Stimulated activated effector memory CD8-positive, alpha-beta T cell treated with anti-CD3 and anti-CD28 coated beads, Interleukin-12 subunit alpha, Interleukin-12 subunit beta, amount 100 ng/mL, for 72 hours (primary cell): Measurements from ENCODE around the gene DPP6.

ENCODE experiments used
- ATAC-seq: fragments of 150-1000 bp; cut with Tn5 transposase; 2 replicates; pipeline ENCODE4 v1.10.0; 2021
- DNase-seq, 2 donors: peaks; one replicate each; pipeline ENCODE4 v3.0.0; 2021 to 2022; ENCODE audit warnings: low spot score in 2 of 2
- H3K27ac Mint-ChIP-seq: one replicate; pipeline ENCODE4 v1.8.0; 2022; ENCODE audit warnings: mild to moderate bottlenecking, mixed read lengths
- H3K36me3 Mint-ChIP-seq: one replicate; pipeline ENCODE4 v1.8.0; 2022; ENCODE audit warnings: mild to moderate bottlenecking, mixed read lengths
- H3K4me1 Mint-ChIP-seq: one replicate; pipeline ENCODE4 v1.8.0; 2022; ENCODE audit warnings: mixed read lengths
- H3K4me3 Mint-ChIP-seq: one replicate; pipeline ENCODE4 v1.8.0; 2022; ENCODE audit warnings: mild to moderate bottlenecking, mixed read lengths
- H3K9me3 Mint-ChIP-seq: one replicate; pipeline ENCODE4 v1.8.0; 2022; ENCODE audit warnings: mixed read lengths

Gene DPP6

DNA sequence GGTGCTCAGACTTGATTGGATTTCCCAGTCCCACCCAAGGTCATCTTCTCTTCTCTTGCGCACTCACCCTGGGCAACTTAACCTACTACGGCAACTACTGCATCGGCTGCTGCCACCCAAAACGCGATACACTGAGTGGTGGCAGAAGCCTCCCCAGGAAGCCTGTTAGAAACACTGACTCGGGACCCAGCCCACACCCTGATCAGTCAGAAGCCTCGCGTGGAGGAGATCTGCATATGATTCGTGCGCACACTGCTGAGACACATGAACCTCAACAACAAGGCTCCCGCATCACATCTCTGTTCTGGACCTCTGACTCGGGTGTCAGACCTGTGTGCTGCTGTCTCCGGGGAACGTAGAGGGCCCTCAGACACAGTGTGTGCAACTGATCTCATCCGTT, 531.3 kb downstream of the DPP6 start:
- ATAC-seq = no peak
- H3K4me3 Mint-ChIP-seq = no peak overlapping the region
- no peaks in the 10 kb centered on the region for H3K4me1 Mint-ChIP-seq
- DNase-seq = no peak
- no peak overlapping the region for H3K27ac Mint-ChIP-seq
- no peaks in the 10 kb centered on the region for H3K36me3 Mint-ChIP-seq
- peaks cover 13% of the 10 kb centered on the region for H3K9me3 Mint-ChIP-seq

- Mint-ChIP-seq H3K27ac (no peak overlapping the region), H3K4me3 (no peak overlapping the region), H3K36me3 (no peaks in the 10 kb centered on the region), H3K4me1 (no peaks in the 10 kb centered on the region), H3K9me3 (peaks cover 13% of the 10 kb centered on the region)
- no peak for ATAC-seq
- DNase-seq = no peak
These were observed 532.4 kb downstream of the DPP6 start for GRCh38 chr7:154584352-154585252.

DNA sequence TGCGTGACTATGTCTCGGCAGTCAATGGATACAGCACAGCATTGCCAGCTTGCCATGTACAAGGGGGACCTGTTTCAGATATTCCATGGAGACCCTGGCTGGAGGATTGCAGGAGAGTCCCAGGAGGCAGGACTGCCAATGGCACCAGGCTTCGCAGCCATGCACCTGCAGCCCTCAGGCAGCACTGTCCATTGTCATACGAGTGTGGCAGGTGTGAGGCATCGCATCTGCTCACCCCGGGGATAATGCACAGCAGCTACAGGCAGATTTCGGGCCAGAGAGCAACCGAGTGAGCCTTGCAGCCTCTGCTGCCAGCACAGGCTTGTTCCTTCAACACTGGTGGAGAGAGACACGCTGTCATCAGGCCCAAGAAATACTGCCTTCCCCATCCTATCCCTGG, 535.6 kb downstream of the DPP6 start:
- Mint-ChIP-seq H3K4me3 (no peak overlapping the region), H3K4me1 (no peaks in the 10 kb centered on the region), H3K9me3 (peaks cover 15% of the 10 kb centered on the region), H3K27ac (no peak overlapping the region), H3K36me3 (no peaks in the 10 kb centered on the region)
- DNase-seq (no peak), ATAC-seq (no peak)

DNA sequence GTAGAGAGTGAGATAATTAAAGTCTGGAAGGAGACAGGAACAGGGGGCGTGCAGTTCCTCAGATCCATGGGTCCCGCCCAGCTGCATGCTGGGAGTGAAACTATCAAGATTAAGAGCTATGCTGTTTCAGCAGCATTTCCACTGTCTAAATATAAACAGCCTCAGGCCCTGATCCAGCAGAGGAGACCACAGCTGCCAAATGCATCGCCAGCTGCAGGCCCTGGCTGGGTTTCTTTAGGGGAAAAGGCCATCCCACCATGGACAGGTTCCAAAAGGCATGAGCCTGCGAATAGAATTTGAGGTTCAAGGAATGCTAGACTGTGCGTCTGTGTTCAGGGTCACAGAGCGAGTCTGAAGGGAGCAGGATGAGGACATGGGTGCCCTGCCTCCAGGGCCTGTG, 539.3 kb downstream of the DPP6 start:
- Mint-ChIP-seq H3K4me1 (no peaks in the 10 kb centered on the region), H3K4me3 (no peak overlapping the region), H3K9me3 (peaks cover 12% of the 10 kb centered on the region), H3K36me3 (no peaks in the 10 kb centered on the region), H3K27ac (no peak overlapping the region)
- ATAC-seq (no peak), DNase-seq (no peak)

GRCh38 chr7:154592388-154592787, 540.2 kb downstream of the DPP6 start:
- no peak overlapping the region for H3K27ac Mint-ChIP-seq
- DNase-seq (no peak), ATAC-seq (no peak)
- no peaks in the 10 kb centered on the region for H3K36me3 Mint-ChIP-seq
- no peaks in the 10 kb centered on the region for H3K4me1 Mint-ChIP-seq
- peaks cover 13% of the 10 kb centered on the region for H3K9me3 Mint-ChIP-seq
- H3K4me3 Mint-ChIP-seq = no peak overlapping the region

GRCh38 chr7:154598396-154598795, 546.2 kb downstream of the DPP6 start:
- ATAC-seq = no peak
- Mint-ChIP-seq H3K4me1 (no peaks in the 10 kb centered on the region), H3K4me3 (no peak overlapping the region)

GRCh38 chr7:154598864-154599263, 546.7 kb downstream of the DPP6 start:
- H3K9me3 Mint-ChIP-seq = peaks cover 7% of the 10 kb centered on the region
- ATAC-seq (no peak), DNase-seq (no peak)
- H3K27ac Mint-ChIP-seq = no peak overlapping the region
- H3K4me3 Mint-ChIP-seq = no peak overlapping the region
- no peaks in the 10 kb centered on the region for H3K4me1 Mint-ChIP-seq
- no peaks in the 10 kb centered on the region for H3K36me3 Mint-ChIP-seq

More at GRCh38 chr7:154598396-154598795, 546.2 kb downstream of the DPP6 start:
- no peak for DNase-seq
- no peak overlapping the region for H3K27ac Mint-ChIP-seq
- H3K36me3 Mint-ChIP-seq = no peaks in the 10 kb centered on the region
- H3K9me3 Mint-ChIP-seq = peaks cover 7% of the 10 kb centered on the region

DNA sequence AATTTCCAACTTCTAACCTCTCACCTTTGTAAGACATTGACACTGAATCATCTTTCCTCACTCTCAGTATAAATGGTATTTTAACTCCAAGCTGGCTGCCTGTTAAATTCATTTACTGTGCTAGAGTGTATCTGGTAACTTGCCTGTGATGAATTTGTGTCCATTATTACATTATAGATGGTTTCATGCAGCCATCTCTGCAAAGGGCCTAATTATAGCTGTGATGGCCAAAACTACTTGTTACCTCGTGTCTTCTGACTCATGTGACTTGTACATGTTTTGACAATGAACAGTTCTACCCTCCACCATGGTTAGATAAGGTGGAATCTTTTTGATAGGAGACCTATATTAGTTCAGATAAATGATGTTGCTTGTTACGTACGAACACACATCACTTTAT, 558.7 kb downstream of the DPP6 start:
- H3K9me3 Mint-ChIP-seq = peaks cover 4% of the 10 kb centered on the region
- no peaks in the 10 kb centered on the region for H3K4me1 Mint-ChIP-seq
- no peaks in the 10 kb centered on the region for H3K36me3 Mint-ChIP-seq
- ATAC-seq = no peak
- H3K27ac Mint-ChIP-seq = no peak overlapping the region
- DNase-seq = no peak
- no peak overlapping the region for H3K4me3 Mint-ChIP-seq

DNA sequence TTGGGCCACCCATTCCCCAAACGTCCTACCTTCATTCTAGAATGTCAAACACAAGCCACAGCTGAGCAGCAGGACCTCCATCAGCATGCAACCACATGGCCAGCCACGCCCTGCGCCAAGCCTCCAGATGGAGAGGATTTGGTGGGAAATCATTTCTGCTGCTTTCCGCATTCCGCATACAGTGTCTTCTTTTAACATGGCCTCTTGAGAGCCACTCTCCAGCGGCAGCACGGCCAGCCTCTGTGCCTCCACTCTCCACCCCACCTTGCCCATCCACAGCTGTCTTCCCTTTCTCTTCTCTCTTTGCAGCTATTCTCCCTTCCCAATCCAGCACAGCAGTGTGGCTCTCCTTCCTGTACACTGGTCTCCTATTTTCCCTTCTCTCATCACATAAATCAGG, 561.6 kb downstream of the DPP6 start:
- Mint-ChIP-seq H3K4me3 (no peak overlapping the region), H3K4me1 (no peaks in the 10 kb centered on the region), H3K36me3 (no peaks in the 10 kb centered on the region), H3K27ac (no peak overlapping the region), H3K9me3 (peaks cover 6% of the 10 kb centered on the region)
- ATAC-seq = no peak
- DNase-seq = no peak

DNA sequence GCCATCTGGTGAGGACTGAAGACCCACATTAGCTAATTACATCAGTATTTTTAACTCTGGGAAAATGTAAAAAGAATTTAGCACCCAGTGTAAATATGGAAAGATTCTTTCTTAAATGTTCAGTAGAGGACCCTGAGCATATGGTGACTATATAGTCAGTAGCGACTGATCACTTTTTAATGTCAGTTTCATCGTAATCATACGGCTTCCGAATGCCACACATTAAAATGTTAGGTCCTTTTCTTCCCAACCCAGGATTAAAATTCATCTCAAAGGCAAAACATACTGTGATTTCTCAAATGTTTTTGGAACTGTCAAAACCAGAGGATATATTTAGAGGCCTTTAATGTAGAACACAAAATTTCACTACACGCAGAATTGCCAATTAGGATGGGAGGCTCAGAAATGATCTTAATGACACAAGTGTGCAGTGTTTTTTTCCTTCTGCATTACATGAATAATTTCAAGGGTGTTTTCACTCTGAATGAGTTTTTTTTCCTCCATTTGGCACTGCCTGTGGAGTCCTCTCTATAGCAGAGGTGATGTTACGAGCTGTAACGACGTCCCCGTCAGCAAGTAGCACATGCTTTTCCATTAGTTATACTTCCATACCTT, 568.0 kb downstream of the DPP6 start:
- no peak for DNase-seq

GRCh38 chr7:154623399-154623798, 571.2 kb downstream of the DPP6 start:
- H3K4me3 Mint-ChIP-seq = no peak overlapping the region
- DNase-seq (no peak), ATAC-seq (no peak)
- no peak overlapping the region for H3K27ac Mint-ChIP-seq
- H3K4me1 Mint-ChIP-seq = no peaks in the 10 kb centered on the region
- no peaks in the 10 kb centered on the region for H3K36me3 Mint-ChIP-seq
- no peaks in the 10 kb centered on the region for H3K9me3 Mint-ChIP-seq

More for the DNA sequence above, 568.0 kb downstream of the DPP6 start:
- H3K27ac Mint-ChIP-seq = no peak overlapping the region
- no peak for ATAC-seq
- H3K9me3 Mint-ChIP-seq = peaks cover 2% of the 10 kb centered on the region
- no peak overlapping the region for H3K4me3 Mint-ChIP-seq
- H3K36me3 Mint-ChIP-seq = no peaks in the 10 kb centered on the region
- H3K4me1 Mint-ChIP-seq = no peaks in the 10 kb centered on the region

DNA sequence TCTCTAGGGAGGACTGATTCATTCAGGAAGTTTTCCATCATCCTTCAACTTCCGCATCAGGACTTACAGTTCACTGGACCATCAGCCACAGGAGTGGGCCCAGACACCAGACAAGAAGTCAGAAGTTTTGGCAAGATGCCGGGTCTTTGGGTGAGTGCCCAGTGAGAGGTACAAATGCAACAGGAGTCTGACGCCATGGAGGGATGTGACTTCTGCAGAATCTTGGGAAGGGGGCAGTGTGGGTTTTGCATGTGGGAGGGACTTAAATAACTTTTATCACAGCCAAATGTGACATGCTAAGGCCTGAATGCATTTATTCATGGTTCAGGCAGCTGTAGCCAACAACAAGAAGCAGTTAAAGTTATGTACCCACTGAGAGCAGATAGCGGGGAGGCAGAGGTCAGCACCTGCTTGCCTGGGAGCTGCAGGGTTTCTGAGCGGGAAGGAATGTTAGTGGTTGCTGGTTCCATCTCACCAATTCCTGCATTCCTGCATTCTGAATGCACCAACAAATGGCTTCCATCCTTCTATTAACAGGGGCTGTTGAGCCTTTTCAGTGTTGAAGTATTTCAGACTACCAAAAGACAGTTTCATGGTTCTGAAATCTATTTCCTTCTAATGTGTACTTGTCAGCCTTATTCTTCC, 575.6 kb downstream of the DPP6 start:
- DNase-seq (no peak), ATAC-seq (no peak)
- Mint-ChIP-seq H3K27ac (no peak overlapping the region), H3K36me3 (no peaks in the 10 kb centered on the region), H3K9me3 (peaks cover 12% of the 10 kb centered on the region), H3K4me1 (no peaks in the 10 kb centered on the region), H3K4me3 (no peak overlapping the region)

DNA sequence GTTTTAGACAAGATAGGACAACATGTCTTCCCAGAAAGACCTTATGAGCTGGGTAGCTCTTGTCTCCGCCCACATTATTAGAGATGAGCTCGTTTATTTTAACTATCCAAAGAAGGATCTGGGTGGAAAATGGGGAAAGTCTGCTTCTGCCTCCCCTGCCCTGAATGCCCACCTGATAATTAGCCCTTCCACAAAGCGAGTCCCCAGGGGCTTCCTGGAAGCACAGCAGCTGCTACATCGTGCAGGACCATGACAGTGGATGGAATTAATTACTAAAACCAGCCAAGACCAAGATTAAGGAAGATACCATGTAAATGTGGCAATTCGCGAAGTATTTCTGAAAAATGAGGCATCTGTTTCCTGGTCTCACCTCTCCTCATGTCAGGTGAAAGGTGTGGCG, 576.4 kb downstream of the DPP6 start:
- no peak for DNase-seq
- no peak for ATAC-seq
- Mint-ChIP-seq H3K4me3 (no peak overlapping the region), H3K27ac (no peak overlapping the region), H3K9me3 (peaks cover 12% of the 10 kb centered on the region), H3K4me1 (no peaks in the 10 kb centered on the region), H3K36me3 (no peaks in the 10 kb centered on the region)

DNA sequence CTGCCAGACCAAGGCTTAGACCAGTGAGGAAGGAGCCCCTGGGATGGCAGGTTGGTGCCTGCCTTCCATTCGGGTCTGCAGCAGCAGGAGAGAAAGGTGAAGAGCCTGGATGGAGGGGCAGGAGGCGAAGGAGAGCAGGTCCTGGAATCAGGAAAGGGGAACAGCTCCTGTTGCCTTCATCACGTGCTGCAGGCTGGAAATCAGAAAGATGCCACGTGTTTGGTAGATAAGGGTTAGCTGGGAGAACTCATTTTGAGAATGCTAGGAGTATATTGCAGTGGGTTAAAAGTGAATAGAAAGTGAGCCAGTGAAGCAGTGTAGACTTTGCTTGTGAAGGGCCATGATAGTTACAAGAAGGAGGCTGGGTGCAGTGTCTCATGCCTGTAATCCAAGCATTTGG, 579.0 kb downstream of the DPP6 start:
- H3K4me1 Mint-ChIP-seq = no peaks in the 10 kb centered on the region
- H3K4me3 Mint-ChIP-seq = no peak overlapping the region
- no peak for ATAC-seq
- H3K36me3 Mint-ChIP-seq = no peaks in the 10 kb centered on the region
- DNase-seq = no peak
- no peak overlapping the region for H3K27ac Mint-ChIP-seq
- H3K9me3 Mint-ChIP-seq = peaks cover 20% of the 10 kb centered on the region

GRCh38 chr7:154633641-154634040, 581.4 kb downstream of the DPP6 start:
- peaks cover 20% of the 10 kb centered on the region for H3K9me3 Mint-ChIP-seq
- ATAC-seq (no peak), DNase-seq (no peak)
- H3K36me3 Mint-ChIP-seq = no peaks in the 10 kb centered on the region
- no peak overlapping the region for H3K27ac Mint-ChIP-seq
- no peak overlapping the region for H3K4me3 Mint-ChIP-seq
- no peaks in the 10 kb centered on the region for H3K4me1 Mint-ChIP-seq

- Mint-ChIP-seq H3K4me3 (no peak overlapping the region), H3K4me1 (no peaks in the 10 kb centered on the region), H3K36me3 (no peaks in the 10 kb centered on the region), H3K27ac (no peak overlapping the region), H3K9me3 (peaks cover 10% of the 10 kb centered on the region)
- no peak for ATAC-seq
- DNase-seq = no peak
These were observed 586.1 kb downstream of the DPP6 start for GRCh38 chr7:154638286-154638685.
